GM19467 (cell line): ENCODE data around the gene DNAH1.
"Not testable (repeated sequence)": the region's sequence is repeated elsewhere in the genome, so short reads cannot be mapped to it uniquely, and the experiment has no call there.

Experiments used
- ATAC-seq: cut with Tn5 transposase; IDR thresholded peaks from one replicate; pipeline ENCODE4 v1.9.1; 2021; ENCODE audit warnings: mild to moderate bottlenecking, moderate library complexity; ENCODE audit not compliant: unreplicated experiment

DNAH1 gene

GRCh38 chr3:52331091-52331490 lies 15.0 kb downstream of the DNAH1 start:
- ATAC-seq, result no peak

DNA sequence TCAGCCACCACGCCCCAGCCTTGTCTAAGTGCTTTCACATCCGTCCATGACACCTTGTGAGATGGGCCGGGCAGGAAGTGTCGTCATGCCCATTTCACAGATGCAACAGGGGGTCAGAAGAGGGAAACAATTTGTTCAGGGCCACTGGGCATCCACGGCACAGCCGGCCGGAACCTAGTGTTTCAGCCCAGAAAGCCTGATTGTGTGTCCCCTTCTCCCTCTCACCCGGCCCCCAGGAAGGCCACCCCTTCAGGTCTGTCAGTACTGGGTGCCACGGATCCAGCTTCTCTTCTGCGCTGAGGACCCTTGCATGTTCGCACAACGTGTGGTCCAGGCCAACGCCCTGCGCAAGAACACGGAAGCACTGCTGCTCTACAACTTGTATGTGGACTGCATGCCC lies 15.8 kb downstream of the DNAH1 start:
- no peak for ATAC-seq

DNA sequence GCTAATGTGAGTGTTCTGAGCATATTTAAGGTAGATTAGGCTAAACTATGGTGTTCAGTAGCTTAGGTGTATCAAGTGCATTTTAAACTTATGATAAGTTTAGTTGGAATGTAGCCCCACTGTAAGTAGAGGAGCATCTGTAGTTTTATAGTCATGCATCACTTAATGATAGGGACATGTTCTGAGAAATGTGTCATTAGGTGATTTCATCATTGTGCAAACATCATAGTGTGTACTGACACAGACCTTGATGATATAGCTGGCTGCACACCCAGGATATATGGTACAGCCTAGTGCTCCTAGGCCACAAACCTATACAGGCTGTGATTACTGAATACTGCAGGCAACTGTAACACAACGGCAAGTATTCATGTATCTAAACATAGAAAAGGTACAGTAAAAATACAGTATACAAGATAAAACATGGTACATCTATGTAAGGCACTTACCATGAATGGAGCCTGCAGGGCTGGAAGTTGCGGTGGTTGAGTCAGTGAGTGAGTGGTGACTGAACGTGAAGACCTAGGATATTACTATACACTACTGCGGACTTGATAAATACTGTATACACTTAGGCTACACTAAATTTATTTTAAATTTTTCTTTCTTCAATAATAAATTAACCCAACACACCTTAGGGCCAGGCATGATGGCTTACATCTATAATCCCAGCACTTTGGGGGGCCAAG lies 17.9 kb downstream of the DNAH1 start:
- no peak for ATAC-seq

DNA sequence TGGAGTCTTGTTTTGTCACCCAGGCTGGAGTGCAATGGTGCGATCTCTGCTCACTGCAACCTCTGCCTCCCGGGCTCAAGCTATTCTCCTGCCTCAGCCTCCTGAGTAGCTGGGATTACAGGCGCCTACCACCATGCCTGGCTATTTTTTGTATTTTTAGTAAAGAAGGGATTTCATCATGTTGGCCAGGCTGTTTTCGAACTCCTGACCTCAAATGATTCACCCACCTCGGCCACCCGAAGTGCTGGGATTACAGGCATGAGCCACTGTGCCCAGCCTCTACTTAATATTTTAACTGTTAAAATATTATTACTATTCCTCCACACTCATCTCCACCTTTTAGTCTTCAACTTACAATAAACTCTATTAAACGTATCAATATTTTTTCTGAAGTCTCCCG lies 22.0 kb downstream of the DNAH1 start:
- not testable (repeated sequence) for ATAC-seq

- no peak for ATAC-seq
Measured at GRCh38 chr3:52339612-52340011, 23.5 kb downstream of the DNAH1 start.

GRCh38 chr3:52341123-52341522 lies 25.0 kb downstream of the DNAH1 start:
- ATAC-seq, result no peak

GRCh38 chr3:52343946-52344600 lies 28.0 kb downstream of the DNAH1 start:
- ATAC-seq, result no peak

GRCh38 chr3:52345521-52346109 lies 29.5 kb downstream of the DNAH1 start:
- ATAC-seq, result no peak

DNA sequence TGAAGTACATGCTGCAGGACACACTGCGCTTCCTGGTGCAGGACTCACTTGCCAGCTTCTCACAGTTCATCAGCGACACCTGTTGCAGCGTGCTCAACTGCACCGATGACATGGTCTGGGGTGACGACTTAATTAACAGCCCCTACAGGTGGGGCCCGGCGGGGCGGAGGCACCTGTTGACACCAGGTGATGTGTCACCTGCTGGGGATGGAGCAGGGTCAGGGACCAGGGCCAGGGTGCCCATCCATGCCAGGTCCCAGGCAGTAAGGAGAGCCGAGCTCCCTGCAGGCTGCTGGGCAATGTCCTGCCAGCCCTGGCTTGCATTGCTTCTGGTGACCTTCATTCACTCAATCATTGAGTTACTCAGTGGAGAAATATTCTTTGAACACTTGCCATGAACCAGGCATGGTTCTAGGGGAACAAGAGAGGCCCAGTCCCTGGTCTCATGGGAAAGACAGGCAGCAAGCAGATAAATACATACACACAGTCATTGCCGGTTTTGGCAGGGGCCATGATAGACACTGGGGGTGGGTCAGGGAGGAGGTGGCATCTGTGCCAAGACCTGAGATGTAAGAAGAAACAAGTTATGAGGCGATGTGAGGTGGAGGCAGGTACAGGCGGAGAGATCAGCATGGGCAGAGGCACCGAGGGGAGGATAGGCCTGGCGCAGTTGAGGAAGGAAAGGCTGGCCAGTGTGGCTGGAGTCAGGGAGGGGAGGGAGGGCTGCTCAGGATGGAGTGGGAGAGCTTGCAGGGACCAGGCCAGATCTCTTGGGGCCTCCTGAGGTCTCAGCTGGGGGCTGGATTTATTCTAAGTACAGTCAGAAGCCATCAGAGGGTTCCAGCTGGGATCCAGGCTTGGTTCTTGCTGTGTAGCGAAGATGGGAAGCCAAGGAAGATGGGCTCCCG lies 30.8 kb downstream of the DNAH1 start:
- ATAC-seq, result no peak

GRCh38 chr3:52347716-52348635 lies 31.9 kb downstream of the DNAH1 start:
- no peak for ATAC-seq

DNA sequence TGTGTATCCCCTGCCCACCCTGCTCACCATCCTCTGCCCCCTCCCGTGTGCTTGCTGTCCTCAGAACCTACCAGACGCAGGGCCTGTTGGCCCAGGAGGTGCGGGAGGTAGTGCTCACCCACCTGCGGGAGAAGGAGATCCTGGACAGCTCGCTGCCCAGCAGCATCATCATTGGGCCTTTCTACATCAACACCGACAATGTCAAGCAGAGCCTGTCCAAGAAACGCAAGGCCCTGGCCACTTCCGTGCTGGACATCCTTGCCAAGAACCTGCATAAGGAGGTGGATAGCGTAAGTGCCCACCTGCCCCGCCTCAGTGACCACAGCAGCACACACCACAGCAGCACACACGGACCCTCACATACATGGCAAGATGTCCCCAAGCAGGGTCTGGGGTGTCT lies 33.0 kb downstream of the DNAH1 start:
- ATAC-seq, result no peak

- no peak for ATAC-seq
Measured at GRCh38 chr3:52349611-52350395, 33.7 kb downstream of the DNAH1 start.

DNA sequence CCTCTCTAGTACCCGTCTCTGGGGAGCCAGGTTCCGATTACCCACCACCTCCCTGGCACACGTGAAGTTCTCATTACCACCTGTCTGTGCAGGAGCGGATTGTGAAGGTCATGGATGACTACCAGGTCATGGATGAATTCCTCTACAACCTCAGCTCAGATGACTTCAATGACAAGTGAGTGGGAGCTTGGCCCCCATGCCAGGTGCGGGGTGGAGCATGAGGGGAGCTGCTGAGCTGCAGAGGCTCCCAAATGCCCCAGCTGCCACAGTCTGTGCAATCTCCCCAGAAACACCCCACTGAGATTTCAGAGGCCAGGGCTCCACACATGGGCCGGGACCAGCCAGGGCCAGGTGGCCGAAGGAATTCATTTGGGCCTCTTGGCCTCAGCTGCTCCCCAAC lies 34.3 kb downstream of the DNAH1 start:
- ATAC-seq, result no peak

DNA sequence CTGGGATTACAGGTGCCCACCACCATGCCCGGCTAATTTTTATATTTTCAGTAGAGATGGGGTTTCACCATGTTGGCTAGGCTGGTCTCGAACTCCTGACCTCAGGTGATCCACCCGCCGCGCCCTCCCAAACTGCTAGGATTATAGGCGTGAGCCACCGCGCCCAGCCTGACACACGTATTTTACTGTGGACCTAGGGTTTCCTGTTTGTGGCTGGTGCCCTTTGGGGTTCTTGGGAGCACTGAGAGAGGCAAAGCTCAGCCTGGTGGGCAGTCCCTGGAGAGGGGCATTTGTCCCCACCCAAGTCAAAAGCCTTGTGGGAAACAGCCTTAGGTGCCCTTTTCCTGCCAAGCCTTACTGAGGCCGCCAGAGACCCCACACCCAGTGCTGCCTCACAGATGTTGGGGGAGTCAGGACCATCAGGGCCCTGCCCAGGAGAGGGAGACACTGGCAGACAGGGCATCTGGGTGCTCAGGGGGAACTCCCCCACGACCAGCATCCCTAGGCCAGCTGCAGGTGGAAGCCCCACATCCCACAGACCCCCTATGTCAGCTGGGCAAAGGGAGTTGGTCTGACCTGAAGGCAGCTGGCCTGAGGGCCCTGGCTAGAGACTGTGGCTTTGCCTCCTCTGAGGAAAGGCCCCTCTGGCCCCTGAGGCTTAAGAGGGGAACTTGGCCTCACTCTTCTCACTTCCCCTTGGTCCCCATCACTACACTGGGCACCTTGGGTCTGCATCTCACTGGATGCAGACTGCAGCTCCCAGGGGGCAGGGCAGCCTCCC lies 35.1 kb downstream of the DNAH1 start:
- no peak for ATAC-seq

- no peak for ATAC-seq
Measured at GRCh38 chr3:52351762-52352368, 35.7 kb downstream of the DNAH1 start.

DNA sequence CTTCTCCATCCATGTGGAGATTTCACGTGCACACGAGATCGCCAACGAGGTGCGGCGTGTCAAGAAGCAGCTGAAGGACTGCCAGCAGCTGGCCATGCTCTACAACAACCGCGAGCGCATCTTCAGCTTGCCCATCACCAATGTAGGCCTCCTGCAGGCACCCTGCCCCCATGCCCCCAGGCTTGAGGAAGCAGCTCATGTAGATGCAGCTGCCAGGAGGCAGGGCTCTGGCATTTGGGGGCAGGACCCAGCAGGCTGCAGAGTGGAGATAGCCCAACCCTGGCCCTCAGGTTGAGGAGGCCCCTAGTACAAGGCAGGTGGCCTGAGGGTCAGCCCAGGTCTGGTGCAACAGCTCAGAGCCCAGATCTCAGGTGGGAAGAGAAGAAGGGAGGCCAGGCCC lies 36.4 kb downstream of the DNAH1 start:
- no peak for ATAC-seq

DNA sequence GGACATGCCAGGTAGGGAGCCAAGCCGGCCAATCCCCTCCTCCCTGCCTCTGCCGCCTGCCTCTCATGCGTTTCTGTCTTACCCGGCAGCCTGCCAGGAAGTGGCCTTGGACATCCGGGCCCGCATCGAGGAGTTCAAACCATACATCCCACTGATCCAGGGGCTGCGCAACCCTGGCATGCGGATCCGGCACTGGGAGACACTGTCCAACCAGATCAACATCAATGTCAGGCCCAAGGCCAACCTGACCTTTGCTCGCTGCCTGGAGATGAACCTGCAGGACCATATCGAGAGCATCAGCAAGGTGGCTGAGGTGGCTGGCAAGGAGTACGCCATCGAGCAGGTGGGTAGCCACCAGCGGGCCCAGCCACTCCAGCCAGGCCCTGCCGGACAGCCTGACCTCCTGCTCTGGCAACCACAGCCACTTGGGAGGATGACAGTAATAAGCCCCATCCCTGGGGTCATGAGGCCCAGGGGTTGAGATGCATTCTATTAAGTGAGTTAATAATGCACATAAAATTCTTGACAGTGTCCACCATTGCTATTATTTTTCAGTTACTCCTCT lies 37.3 kb downstream of the DNAH1 start:
- ATAC-seq, result no peak

DNA sequence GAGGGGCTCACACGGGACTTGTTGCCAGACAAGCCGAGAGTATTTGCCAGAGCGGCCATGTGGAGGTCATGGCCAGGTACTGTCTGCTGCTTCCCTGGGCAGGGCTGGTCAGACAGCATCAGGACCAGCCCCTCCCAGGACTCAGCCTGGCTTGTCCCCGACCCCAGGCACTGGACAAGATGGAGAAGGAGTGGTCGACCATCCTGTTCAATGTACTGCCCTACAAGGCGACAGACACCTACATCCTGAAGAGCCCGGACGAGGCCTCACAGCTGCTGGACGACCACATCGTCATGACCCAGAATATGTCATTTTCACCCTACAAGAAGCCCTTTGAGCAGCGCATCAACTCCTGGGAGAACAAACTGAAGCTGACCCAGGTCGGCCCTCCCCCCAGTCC lies 38.6 kb downstream of the DNAH1 start:
- no peak for ATAC-seq
